ENCODE data around the gene SPRED2. TPM values are rescaled to one million over a fixed set of nuclear protein-coding genes. Genes with fewer than 3 reads are reported as not detected.

The SPRED2 gene
- polyA plus RNA-seq, 1 donor from 2014 or later: 5.3 TPM

GRCh38 chr2:65466551-65466950 is 34.2 kb upstream of the SPRED2 start:
- Histone ChIP-seq H3K9me2 (ENCODE audit: insufficient read depth, low read length) (no peaks in the 10 kb centered on the region), H3K27me3 (ENCODE audit: insufficient read depth, low read depth, low read length) (no peaks in the 10 kb centered on the region), H3K4me2 (ENCODE audit: low read length) (no peak overlapping the region), H3K27ac (ENCODE audit: low read length) (no peak overlapping the region), H3K79me2 (replicated peaks; ENCODE audit: insufficient read depth, low read length) (no peaks in the 10 kb centered on the region), H4K20me1 (ENCODE audit: insufficient read depth) (no peaks in the 10 kb centered on the region), H3K9ac (ENCODE audit: low read length) (no peak overlapping the region), H3F3A (ENCODE audit: insufficient read depth, low read length, poor library complexity, severe bottlenecking) (no peaks in the 10 kb centered on the region), H3K9me3 (ENCODE audit: low read length) (no peaks in the 10 kb centered on the region), H3K36me3 (ENCODE audit: insufficient read depth, low read length) (no peaks in the 10 kb centered on the region), H3K4me3 (ENCODE audit: low read length) (no peak overlapping the region), H2AFZ (ENCODE audit: low read depth, low read length) (no peak overlapping the region)
- TF ChIP-seq EP300 (conservative IDR thresholded peaks at IDR 0.05; ENCODE audit: poor library complexity, severe bottlenecking) (no peak), RAD21 (conservative IDR thresholded peaks at IDR 0.05) (no peak), CTCF (IDR thresholded peaks at IDR 0.05; ENCODE audit: poor library complexity, severe bottlenecking) (no peak), REST (IDR thresholded peaks at IDR 0.05; ENCODE audit: borderline replicate concordance) (no peak), MXI1 (conservative IDR thresholded peaks at IDR 0.05; ENCODE audit: poor library complexity, severe bottlenecking) (no peak), TAF1 (IDR thresholded peaks at IDR 0.05; ENCODE audit: low read depth) (no peak), SMC3 (conservative IDR thresholded peaks at IDR 0.05; ENCODE audit: poor library complexity) (no peak), EZH2 (IDR thresholded peaks at IDR 0.05; ENCODE audit: borderline replicate concordance, insufficient read depth, low read length, poor library complexity, severe bottlenecking) (no peak), POLR2AphosphoS5 (IDR thresholded peaks at IDR 0.05) (no peak)

DNA sequence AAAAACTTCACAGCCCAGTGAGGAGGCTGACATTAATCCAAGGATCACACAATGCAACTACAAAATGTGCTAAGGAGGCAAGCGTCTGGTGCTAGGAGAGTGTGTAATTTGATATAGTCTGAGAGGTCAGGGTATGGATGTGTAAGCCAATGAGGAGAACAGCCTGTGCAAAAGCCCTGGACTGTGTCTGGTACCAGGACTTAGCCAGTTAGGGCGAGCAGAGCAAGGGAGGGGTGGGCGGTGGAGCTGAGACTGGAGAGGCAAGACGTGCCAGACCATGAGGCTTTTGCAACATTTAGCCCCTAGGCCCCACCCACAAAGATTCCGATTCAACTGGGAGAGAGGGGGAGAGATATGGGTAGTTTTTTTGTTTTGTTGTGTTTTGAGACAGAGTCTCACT is 33.5 kb upstream of the SPRED2 start:
- H3K79me2 ChIP-seq (replicated peaks; ENCODE audit: insufficient read depth, low read length): no peaks in the 10 kb centered on the region
- TF ChIP-seq CTCF (IDR thresholded peaks at IDR 0.05; ENCODE audit: poor library complexity, severe bottlenecking): no peak
- no peak for TF ChIP-seq TAF1 (IDR thresholded peaks at IDR 0.05; ENCODE audit: low read depth)
- TF ChIP-seq REST (IDR thresholded peaks at IDR 0.05; ENCODE audit: borderline replicate concordance): no peak
- no peak for TF ChIP-seq RAD21 (conservative IDR thresholded peaks at IDR 0.05)
- no peak for TF ChIP-seq EZH2 (IDR thresholded peaks at IDR 0.05; ENCODE audit: borderline replicate concordance, insufficient read depth, low read length, poor library complexity, severe bottlenecking)
- no peak for TF ChIP-seq MXI1 (conservative IDR thresholded peaks at IDR 0.05; ENCODE audit: poor library complexity, severe bottlenecking)
- TF ChIP-seq SMC3 (conservative IDR thresholded peaks at IDR 0.05; ENCODE audit: poor library complexity): no peak
- TF ChIP-seq POLR2AphosphoS5 (IDR thresholded peaks at IDR 0.05): no peak
- no peak for TF ChIP-seq EP300 (conservative IDR thresholded peaks at IDR 0.05; ENCODE audit: poor library complexity, severe bottlenecking)
- no peaks in the 10 kb centered on the region for H3K9me3 ChIP-seq (ENCODE audit: low read length)
- H3K9ac ChIP-seq (ENCODE audit: low read length): no peak overlapping the region
- no peaks in the 10 kb centered on the region for H3K9me2 ChIP-seq (ENCODE audit: insufficient read depth, low read length)
- H2AFZ ChIP-seq (ENCODE audit: low read depth, low read length): no peak overlapping the region
- H3K27me3 ChIP-seq (ENCODE audit: insufficient read depth, low read depth, low read length): no peaks in the 10 kb centered on the region
- no peaks in the 10 kb centered on the region for H3F3A ChIP-seq (ENCODE audit: insufficient read depth, low read length, poor library complexity, severe bottlenecking)
- H3K27ac ChIP-seq (ENCODE audit: low read length): no peak overlapping the region
- no peak overlapping the region for H3K4me2 ChIP-seq (ENCODE audit: low read length)
- no peak overlapping the region for H3K4me3 ChIP-seq (ENCODE audit: low read length)
- H3K36me3 ChIP-seq (ENCODE audit: insufficient read depth, low read length): no peaks in the 10 kb centered on the region
- H4K20me1 ChIP-seq (ENCODE audit: insufficient read depth): no peaks in the 10 kb centered on the region
